PFSK-1 (cell line): ENCODE results near the gene FOXO1.

Experiments used
- POLR2AphosphoS5 ChIP-seq: IDR thresholded peaks from 2 replicates; pipeline ENCODE4 v1.6.1; 2012; ENCODE audit warnings: low read depth, mild to moderate bottlenecking, control low read depth, low read length, moderate library complexity
- TAF1 ChIP-seq: IDR thresholded peaks from 2 replicates; pipeline ENCODE4 v1.6.1; 2012; ENCODE audit warnings: low read length, control low read depth, borderline replicate concordance; ENCODE audit not compliant: insufficient read depth
- TF ChIP-seq, protein P1 (sequence below), 2 experiments: IDR thresholded peaks; 2 replicates each; pipeline versions ENCODE4 v1.6.1 to v1.8.0; 2011 to 2012; ENCODE audit warnings: low read depth in 2 of 2, low read length in 2 of 2, control low read depth in 1 of 2, inconsistent platforms in 1 of 2, mild to moderate bottlenecking in 1 of 2, moderate library complexity in 1 of 2; ENCODE audit not compliant: insufficient read depth in 1 of 2

- TF ChIP-seq TAF1 (no peak), POLR2AphosphoS5 (no peak)
- TF ChIP-seq, protein P1, sequence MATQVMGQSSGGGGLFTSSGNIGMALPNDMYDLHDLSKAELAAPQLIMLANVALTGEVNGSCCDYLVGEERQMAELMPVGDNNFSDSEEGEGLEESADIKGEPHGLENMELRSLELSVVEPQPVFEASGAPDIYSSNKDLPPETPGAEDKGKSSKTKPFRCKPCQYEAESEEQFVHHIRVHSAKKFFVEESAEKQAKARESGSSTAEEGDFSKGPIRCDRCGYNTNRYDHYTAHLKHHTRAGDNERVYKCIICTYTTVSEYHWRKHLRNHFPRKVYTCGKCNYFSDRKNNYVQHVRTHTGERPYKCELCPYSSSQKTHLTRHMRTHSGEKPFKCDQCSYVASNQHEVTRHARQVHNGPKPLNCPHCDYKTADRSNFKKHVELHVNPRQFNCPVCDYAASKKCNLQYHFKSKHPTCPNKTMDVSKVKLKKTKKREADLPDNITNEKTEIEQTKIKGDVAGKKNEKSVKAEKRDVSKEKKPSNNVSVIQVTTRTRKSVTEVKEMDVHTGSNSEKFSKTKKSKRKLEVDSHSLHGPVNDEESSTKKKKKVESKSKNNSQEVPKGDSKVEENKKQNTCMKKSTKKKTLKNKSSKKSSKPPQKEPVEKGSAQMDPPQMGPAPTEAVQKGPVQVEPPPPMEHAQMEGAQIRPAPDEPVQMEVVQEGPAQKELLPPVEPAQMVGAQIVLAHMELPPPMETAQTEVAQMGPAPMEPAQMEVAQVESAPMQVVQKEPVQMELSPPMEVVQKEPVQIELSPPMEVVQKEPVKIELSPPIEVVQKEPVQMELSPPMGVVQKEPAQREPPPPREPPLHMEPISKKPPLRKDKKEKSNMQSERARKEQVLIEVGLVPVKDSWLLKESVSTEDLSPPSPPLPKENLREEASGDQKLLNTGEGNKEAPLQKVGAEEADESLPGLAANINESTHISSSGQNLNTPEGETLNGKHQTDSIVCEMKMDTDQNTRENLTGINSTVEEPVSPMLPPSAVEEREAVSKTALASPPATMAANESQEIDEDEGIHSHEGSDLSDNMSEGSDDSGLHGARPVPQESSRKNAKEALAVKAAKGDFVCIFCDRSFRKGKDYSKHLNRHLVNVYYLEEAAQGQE (IDR thresholded peaks at IDR 0.05; ENCODE audit: insufficient read depth in 1 of 2, low read depth in 2 of 2, low read length in 2 of 2) = no peak
These were observed 26.5 kb upstream of the FOXO1 start for GRCh38 chr13:40692946-40693345.
